Caco-2 (cell line): ENCODE measurements around the gene PLLP. TPM values are rescaled to one million over a fixed set of nuclear protein-coding genes. Genes with fewer than 3 reads are reported as not detected.

ENCODE experiments used
- BruUV-seq: library from RNA; stranded (reverse); fragments of 400-500 nt; replicated peaks from 2 replicates; lab custom pipeline; 2021; lab: Mats Ljungman, UMichigan
- CTCF ChIA-PET: fragments of 300-600 bp; sonication (Branson Sonifier 250); formaldehyde crosslinking; loops from one replicate; lab custom pipeline; 2022; ENCODE audit warnings: antibody characterized with exemption; lab: Charles Lee
- POLR2A ChIA-PET: fragments of 300-600 bp; sonication (Branson Sonifier 250); formaldehyde crosslinking; loops from one replicate; lab custom pipeline; 2022; ENCODE audit warnings: antibody characterized with exemption; lab: Charles Lee
- DNase-seq, 2 experiments: peaks; one replicate each; pipeline versions ENCODE4 v3.0.0 to v3.0.0-alpha.2; 2020 to 2022
- H3K27me3 ChIP-seq: replicated peaks from 2 replicates; pipeline ENCODE4 v1.6.0; 2011; ENCODE audit warnings: low read length; ENCODE audit not compliant: control insufficient read depth, insufficient read depth
- H3K36me3 ChIP-seq: 2 replicates; pipeline ENCODE4 v1.5.1; 2011; ENCODE audit warnings: low read length; ENCODE audit not compliant: control insufficient read depth, insufficient read depth
- H3K4me1 ChIP-seq: fragments of 250-450 bp; sonication (Bioruptor Pico); 2 replicates; pipeline ENCODE4 v1.5.1; 2020; ENCODE audit warnings: mild to moderate bottlenecking
- H3K4me3 ChIP-seq: 2 replicates; pipeline ENCODE4 v1.5.1; 2011; ENCODE audit warnings: low read depth, mild to moderate bottlenecking, control low read depth, low read length
- H3K9me3 ChIP-seq: fragments of 250-450 bp; sonication (Bioruptor Pico); 2 replicates; pipeline ENCODE4 v1.5.1; 2020; ENCODE audit warnings: mild to moderate bottlenecking, moderate library complexity
- H3K27ac Mint-ChIP-seq: one replicate; pipeline ENCODE4 v1.8.0; 2022; ENCODE audit warnings: mixed read lengths; ENCODE audit not compliant: unreplicated experiment
- H3K27me3 Mint-ChIP-seq: one replicate; pipeline ENCODE4 v1.8.0; 2022; ENCODE audit warnings: mixed read lengths; ENCODE audit not compliant: insufficient read depth, unreplicated experiment
- H3K36me3 Mint-ChIP-seq: one replicate; pipeline ENCODE4 v1.8.0; 2022; ENCODE audit warnings: mild to moderate bottlenecking, mixed read lengths; ENCODE audit not compliant: insufficient read depth, unreplicated experiment
- H3K4me1 Mint-ChIP-seq: one replicate; pipeline ENCODE4 v1.8.0; 2022; ENCODE audit warnings: low read depth, mixed read lengths; ENCODE audit not compliant: unreplicated experiment
- H3K4me3 Mint-ChIP-seq: one replicate; pipeline ENCODE4 v1.8.0; 2022; ENCODE audit warnings: mild to moderate bottlenecking, moderate library complexity, mixed read lengths; ENCODE audit not compliant: unreplicated experiment
- H3K9me3 Mint-ChIP-seq: one replicate; pipeline ENCODE4 v1.8.0; 2022; ENCODE audit warnings: mixed read lengths; ENCODE audit not compliant: unreplicated experiment
- CTCF ChIP-seq, 2 experiments: fragments of 200-600 bp in 1 of 2; IDR thresholded peaks; 1 replicate in 1 of 2; 2 replicates in 1 of 2; pipeline versions ENCODE4 v1.5.1 to v1.8.0; 2011 to 2022; ENCODE audit warnings: antibody characterized with exemption in 1 of 2, control low read depth in 1 of 2, inconsistent platforms in 1 of 2, low read depth in 1 of 2, low read length in 1 of 2, mild to moderate bottlenecking in 1 of 2, moderate library complexity in 1 of 2; ENCODE audit not compliant: insufficient read depth in 1 of 2, severe bottlenecking in 1 of 2, unreplicated experiment in 1 of 2
- intact Hi-C: fragments of 100-400 bp; cut with micrococcal nuclease; formaldehyde crosslinking; loops from one replicate; pipeline ENCODE4 v1.10.0; 2022; ENCODE audit not compliant: unreplicated experiment
- total RNA-seq: library from RNA; stranded (reverse); gene quantifications from 2 replicates; pipeline ENCODE4 v1.2.3, GENCODE V29; 2022

PLLP gene
- total RNA-seq, 1 experiment from 2014 or later: 53.0 TPM

- BruUV-seq: no TSS peak
- no peak for TF ChIP-seq CTCF (IDR thresholded peaks at IDR 0.05; ENCODE audit: insufficient read depth in 1 of 2, low read depth in 1 of 2, low read length in 1 of 2, severe bottlenecking in 1 of 2, unreplicated experiment in 1 of 2)
- Mint-ChIP-seq H3K9me3 (no peaks in the 10 kb centered on the region), H3K4me1 (peaks cover 8% of the 10 kb centered on the region), H3K36me3 (peaks cover 60% of the 10 kb centered on the region), H3K27ac (no peak overlapping the region), H3K4me3 (no peak overlapping the region), H3K27me3 (no peaks in the 10 kb centered on the region)
- no peaks in the 10 kb centered on the region for H3K9me3 ChIP-seq
- H3K4me3 ChIP-seq: no peak overlapping the region
- ChIA-PET CTCF (no interaction called here), POLR2A (no interaction called here)
- no peaks in the 10 kb centered on the region for H3K4me1 ChIP-seq
- no peaks in the 10 kb centered on the region for H3K27me3 ChIP-seq
- intact Hi-C loops: no loop called here
- DNase-seq: no peak
- peaks cover 4% of the 10 kb centered on the region for H3K36me3 ChIP-seq
Observed at GRCh38 chr16:57238682-57239081, 45.8 kb downstream of the PLLP start.

GRCh38 chr16:57236022-57236350, 48.5 kb downstream of the PLLP start:
- CTCF ChIA-PET: no interaction called here
- H3K27me3 ChIP-seq: no peaks in the 10 kb centered on the region
- POLR2A ChIA-PET: interaction anchor here (1.0 kb wide), 1 partner anchor 10 kb away, joined by 3 read pairs; the partner anchor contains the start of gene ARL2BP
- intact Hi-C loops: no loop called here
- H3K4me3 ChIP-seq: no peak overlapping the region
- TF ChIP-seq CTCF (IDR thresholded peaks at IDR 0.05; ENCODE audit: insufficient read depth in 1 of 2, low read depth in 1 of 2, low read length in 1 of 2, severe bottlenecking in 1 of 2, unreplicated experiment in 1 of 2): no peak
- Mint-ChIP-seq H3K9me3 (no peaks in the 10 kb centered on the region), H3K27ac (no peak overlapping the region), H3K27me3 (no peaks in the 10 kb centered on the region), H3K4me3 (no peak overlapping the region), H3K36me3 (peaks cover 76% of the 10 kb centered on the region), H3K4me1 (peaks cover 5% of the 10 kb centered on the region)
- BruUV-seq: no TSS peak
- no peaks in the 10 kb centered on the region for H3K4me1 ChIP-seq
- H3K9me3 ChIP-seq: no peaks in the 10 kb centered on the region
- peaks cover 4% of the 10 kb centered on the region for H3K36me3 ChIP-seq
- no peak for DNase-seq

GRCh38 chr16:57235128-57236021, 49.1 kb downstream of the PLLP start:
- Mint-ChIP-seq H3K4me3 (no peak overlapping the region), H3K4me1 (no peaks in the 10 kb centered on the region), H3K36me3 (peaks cover 80% of the 10 kb centered on the region), H3K27me3 (no peaks in the 10 kb centered on the region), H3K9me3 (no peaks in the 10 kb centered on the region), H3K27ac (no peak overlapping the region)
- CTCF ChIA-PET: no interaction called here
- no peak for DNase-seq
- Histone ChIP-seq H3K9me3 (no peaks in the 10 kb centered on the region), H3K4me3 (no peak overlapping the region), H3K27me3 (no peaks in the 10 kb centered on the region), H3K36me3 (peaks cover 4% of the 10 kb centered on the region), H3K4me1 (no peaks in the 10 kb centered on the region)
- POLR2A ChIA-PET: interaction anchor here (1.0 kb wide), 1 partner anchor 10 kb away, joined by 3 read pairs; the partner anchor contains the start of gene ARL2BP
- no TSS peak for BruUV-seq
- intact Hi-C loops: no loop called here
- TF ChIP-seq CTCF (IDR thresholded peaks at IDR 0.05; ENCODE audit: insufficient read depth in 1 of 2, low read depth in 1 of 2, low read length in 1 of 2, severe bottlenecking in 1 of 2, unreplicated experiment in 1 of 2): no peak
